ENCODE measurements around the gene EIF2B2.
"Not testable (repeated sequence)": the region's sequence is repeated elsewhere in the genome, so short reads cannot be mapped to it uniquely, and the experiment has no call there.

Gene EIF2B2

GRCh38 chr14:74974364-74975058 lies 28.2 kb upstream of the EIF2B2 start:
- no peak for DNase-seq

GRCh38 chr14:74975059-74975810 lies 27.5 kb upstream of the EIF2B2 start:
- no peak for DNase-seq

- DNase-seq, result no peak
Observed at GRCh38 chr14:74976264-74977113, 26.2 kb upstream of the EIF2B2 start.

- no peak for DNase-seq
Observed at GRCh38 chr14:74977164-74977900, 25.4 kb upstream of the EIF2B2 start.

GRCh38 chr14:74977901-74978385 lies 24.8 kb upstream of the EIF2B2 start:
- no peak for DNase-seq

GRCh38 chr14:74978416-74978947 lies 24.2 kb upstream of the EIF2B2 start:
- DNase-seq, result no peak

- DNase-seq, result no peak
Observed at GRCh38 chr14:74979029-74979428, 23.7 kb upstream of the EIF2B2 start.

GRCh38 chr14:74979442-74980397 lies 23.0 kb upstream of the EIF2B2 start:
- no peak for DNase-seq

- no peak for DNase-seq
Observed at GRCh38 chr14:74980398-74980730, 22.4 kb upstream of the EIF2B2 start.

- DNase-seq, result no peak
Observed at GRCh38 chr14:74980731-74981461, 21.8 kb upstream of the EIF2B2 start.

- no peak for DNase-seq
Observed at GRCh38 chr14:74981462-74981782, 21.3 kb upstream of the EIF2B2 start.

GRCh38 chr14:74981833-74982232 lies 20.9 kb upstream of the EIF2B2 start:
- DNase-seq, result no peak

GRCh38 chr14:74982661-74983060 lies 20.1 kb upstream of the EIF2B2 start:
- DNase-seq, result no peak

GRCh38 chr14:74983343-74983742 lies 19.4 kb upstream of the EIF2B2 start:
- DNase-seq, result no peak

GRCh38 chr14:74984236-74985027 lies 18.3 kb upstream of the EIF2B2 start:
- DNase-seq, result no peak

- DNase-seq, result no peak
Observed at GRCh38 chr14:74985028-74985310, 17.8 kb upstream of the EIF2B2 start.

GRCh38 chr14:74985806-74986205 lies 16.9 kb upstream of the EIF2B2 start:
- DNase-seq, result no peak

- no peak for DNase-seq
Observed at GRCh38 chr14:74988131-74988530, 14.6 kb upstream of the EIF2B2 start.

GRCh38 chr14:74988993-74989392 lies 13.7 kb upstream of the EIF2B2 start:
- DNase-seq, result no peak

GRCh38 chr14:74994182-74994581 lies 8.5 kb upstream of the EIF2B2 start:
- DNase-seq, result not testable (repeated sequence)
